HL-60 (cell line): ENCODE data around the gene LMAN2.

Source experiments
- GABPA ChIP-seq: IDR thresholded peaks from 2 replicates; pipeline ENCODE4 v1.6.1; 2012; ENCODE audit warnings: low read depth
- POLR2AphosphoS5 ChIP-seq: IDR thresholded peaks from 2 replicates; pipeline ENCODE4 v1.6.1; 2012; ENCODE audit warnings: low read depth
- TF ChIP-seq, protein P1 (sequence below): IDR thresholded peaks from one replicate; pipeline ENCODE4 v1.5.1; 2011; ENCODE audit warnings: low read length, control low read depth, inconsistent platforms; ENCODE audit not compliant: insufficient read depth
- TF ChIP-seq, protein P2 (sequence below): IDR thresholded peaks from 2 replicates; pipeline ENCODE4 v1.6.1; 2012; ENCODE audit warnings: low read depth; ENCODE audit not compliant: insufficient replicate concordance

DNA sequence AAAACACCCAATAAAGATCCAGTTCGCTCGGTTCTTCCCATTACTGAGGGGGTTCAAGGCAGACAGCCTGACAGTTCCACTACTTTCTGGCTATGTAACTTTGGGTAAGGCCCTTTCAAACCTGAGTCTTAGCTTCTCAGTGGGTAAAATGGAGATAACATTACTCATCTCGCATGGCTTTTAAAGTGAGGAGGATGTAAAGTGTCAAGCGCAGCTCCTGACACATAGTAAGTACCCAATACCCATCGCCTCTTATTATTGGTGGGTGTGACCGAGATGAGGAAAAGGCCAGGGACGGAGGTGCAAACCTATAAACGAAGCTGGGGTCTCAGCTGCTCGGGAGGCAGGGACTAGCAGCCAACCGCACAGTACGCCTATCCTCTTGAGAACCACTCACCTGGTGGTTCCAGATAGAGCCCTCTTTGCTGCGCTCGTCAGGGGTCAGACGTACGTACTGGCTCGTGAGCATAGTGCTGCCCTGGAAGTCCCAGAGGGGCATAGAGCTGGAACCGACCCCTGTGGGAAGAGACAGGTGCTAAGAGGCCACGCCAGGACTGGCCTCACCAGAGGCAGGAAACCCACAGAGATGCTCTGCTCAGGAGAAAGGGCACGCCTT, 584 bp downstream of the LMAN2 start:
- TF ChIP-seq, protein P1, sequence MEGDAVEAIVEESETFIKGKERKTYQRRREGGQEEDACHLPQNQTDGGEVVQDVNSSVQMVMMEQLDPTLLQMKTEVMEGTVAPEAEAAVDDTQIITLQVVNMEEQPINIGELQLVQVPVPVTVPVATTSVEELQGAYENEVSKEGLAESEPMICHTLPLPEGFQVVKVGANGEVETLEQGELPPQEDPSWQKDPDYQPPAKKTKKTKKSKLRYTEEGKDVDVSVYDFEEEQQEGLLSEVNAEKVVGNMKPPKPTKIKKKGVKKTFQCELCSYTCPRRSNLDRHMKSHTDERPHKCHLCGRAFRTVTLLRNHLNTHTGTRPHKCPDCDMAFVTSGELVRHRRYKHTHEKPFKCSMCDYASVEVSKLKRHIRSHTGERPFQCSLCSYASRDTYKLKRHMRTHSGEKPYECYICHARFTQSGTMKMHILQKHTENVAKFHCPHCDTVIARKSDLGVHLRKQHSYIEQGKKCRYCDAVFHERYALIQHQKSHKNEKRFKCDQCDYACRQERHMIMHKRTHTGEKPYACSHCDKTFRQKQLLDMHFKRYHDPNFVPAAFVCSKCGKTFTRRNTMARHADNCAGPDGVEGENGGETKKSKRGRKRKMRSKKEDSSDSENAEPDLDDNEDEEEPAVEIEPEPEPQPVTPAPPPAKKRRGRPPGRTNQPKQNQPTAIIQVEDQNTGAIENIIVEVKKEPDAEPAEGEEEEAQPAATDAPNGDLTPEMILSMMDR = no peak
- TF ChIP-seq POLR2AphosphoS5 (no peak), GABPA (no peak)
- TF ChIP-seq, protein P2, sequence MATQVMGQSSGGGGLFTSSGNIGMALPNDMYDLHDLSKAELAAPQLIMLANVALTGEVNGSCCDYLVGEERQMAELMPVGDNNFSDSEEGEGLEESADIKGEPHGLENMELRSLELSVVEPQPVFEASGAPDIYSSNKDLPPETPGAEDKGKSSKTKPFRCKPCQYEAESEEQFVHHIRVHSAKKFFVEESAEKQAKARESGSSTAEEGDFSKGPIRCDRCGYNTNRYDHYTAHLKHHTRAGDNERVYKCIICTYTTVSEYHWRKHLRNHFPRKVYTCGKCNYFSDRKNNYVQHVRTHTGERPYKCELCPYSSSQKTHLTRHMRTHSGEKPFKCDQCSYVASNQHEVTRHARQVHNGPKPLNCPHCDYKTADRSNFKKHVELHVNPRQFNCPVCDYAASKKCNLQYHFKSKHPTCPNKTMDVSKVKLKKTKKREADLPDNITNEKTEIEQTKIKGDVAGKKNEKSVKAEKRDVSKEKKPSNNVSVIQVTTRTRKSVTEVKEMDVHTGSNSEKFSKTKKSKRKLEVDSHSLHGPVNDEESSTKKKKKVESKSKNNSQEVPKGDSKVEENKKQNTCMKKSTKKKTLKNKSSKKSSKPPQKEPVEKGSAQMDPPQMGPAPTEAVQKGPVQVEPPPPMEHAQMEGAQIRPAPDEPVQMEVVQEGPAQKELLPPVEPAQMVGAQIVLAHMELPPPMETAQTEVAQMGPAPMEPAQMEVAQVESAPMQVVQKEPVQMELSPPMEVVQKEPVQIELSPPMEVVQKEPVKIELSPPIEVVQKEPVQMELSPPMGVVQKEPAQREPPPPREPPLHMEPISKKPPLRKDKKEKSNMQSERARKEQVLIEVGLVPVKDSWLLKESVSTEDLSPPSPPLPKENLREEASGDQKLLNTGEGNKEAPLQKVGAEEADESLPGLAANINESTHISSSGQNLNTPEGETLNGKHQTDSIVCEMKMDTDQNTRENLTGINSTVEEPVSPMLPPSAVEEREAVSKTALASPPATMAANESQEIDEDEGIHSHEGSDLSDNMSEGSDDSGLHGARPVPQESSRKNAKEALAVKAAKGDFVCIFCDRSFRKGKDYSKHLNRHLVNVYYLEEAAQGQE = no peak
